GM12878 (cell line): Measurements from ENCODE around the gene NUMB. TPM values are rescaled to one million over a fixed set of nuclear protein-coding genes. Genes with fewer than 3 reads are reported as not detected.

ENCODE experiments used
- ATAC-seq: fragments of 200-7000 bp; cut with Tn5 transposase; 3 replicates; pipeline ENCODE4 v1.9.1; 2020; ENCODE audit warnings: mild to moderate bottlenecking, moderate library complexity
- BruUV-seq: library from RNA; stranded (reverse); fragments of 400-500 nt; replicated peaks from 2 replicates; lab custom pipeline; 2021; lab: Mats Ljungman, UMichigan
- CTCF ChIA-PET: fragments of 300-600 bp; sonication (Branson Sonifier 250); formaldehyde crosslinking; extraction: SDS; loops from one replicate; lab custom pipeline; 2021; ENCODE audit warnings: inconsistent platforms; lab: Yijun Ruan, JAX
- POLR2A ChIA-PET: fragments of 350-600 bp; formaldehyde crosslinking; extraction: SDS; loops from one replicate; lab custom pipeline; 2021; ENCODE audit warnings: inconsistent platforms; lab: Charles Lee
- RAD21 ChIA-PET: fragments of 300-600 bp; sonication (Branson Sonifier 250); formaldehyde crosslinking; loops from one replicate; lab custom pipeline; 2023; ENCODE audit warnings: antibody characterized with exemption; ENCODE audit not compliant: unreplicated experiment; lab: Charles Lee
- SMC1A ChIA-PET: fragments of 300-600 bp; sonication (Branson Sonifier 250); formaldehyde crosslinking; loops from one replicate; lab custom pipeline; 2023; ENCODE audit not compliant: unreplicated experiment, uncharacterized antibody; lab: Charles Lee
- DNase-seq: peaks from one replicate; pipeline ENCODE4 v3.0.0-alpha.2; 2011; ENCODE audit warnings: low read depth, low spot score
- FAIRE-seq: peaks from 3 replicates; lab custom pipeline; 2011; peaks lifted over from hg19 to GRCh38; lab: Jason Lieb, UNC
- H2AFZ ChIP-seq: 2 replicates; pipeline ENCODE4 v1.6.0; 2011; ENCODE audit warnings: low read depth, low read length, control low read depth; ENCODE audit not compliant: control insufficient read depth
- H3K27ac ChIP-seq: 2 replicates; pipeline ENCODE4 v1.5.1; 2011; ENCODE audit warnings: control low read depth; ENCODE audit not compliant: control insufficient read depth, insufficient read depth
- H3K27me3 ChIP-seq, 2 experiments: replicated peaks in 1 of 2; 2 replicates each; pipeline versions ENCODE4 v1.6.0 to v1.6.1; 2011; ENCODE audit warnings: low read length in 1 of 2; ENCODE audit not compliant: control insufficient read depth in 2 of 2, insufficient read depth in 2 of 2
- H3K36me3 ChIP-seq, 2 experiments: 2 replicates each; pipeline ENCODE4 v1.5.1; 2011; ENCODE audit warnings: low read length in 1 of 2; ENCODE audit not compliant: control insufficient read depth in 2 of 2, insufficient read depth in 2 of 2
- H3K4me1 ChIP-seq: 2 replicates; pipeline ENCODE4 v1.6.1; 2011; ENCODE audit warnings: mild to moderate bottlenecking, low read length, moderate library complexity, mixed read lengths; ENCODE audit not compliant: control insufficient read depth, insufficient read depth
- H3K4me2 ChIP-seq: 2 replicates; pipeline ENCODE4 v1.6.0; 2011; ENCODE audit warnings: control low read depth; ENCODE audit not compliant: control insufficient read depth, insufficient read depth
- H3K4me3 ChIP-seq: fragments of 200-600 bp; sonication (generic); 2 replicates; pipeline ENCODE4 v1.5.1; 2016
- H3K79me2 ChIP-seq: 2 replicates; pipeline ENCODE4 v1.6.0; 2011; ENCODE audit warnings: low read length; ENCODE audit not compliant: control insufficient read depth, insufficient read depth
- H3K9ac ChIP-seq: 2 replicates; pipeline ENCODE4 v1.8.0; 2011; ENCODE audit warnings: low read length, control low read depth, mixed read lengths; ENCODE audit not compliant: control insufficient read depth, insufficient read depth
- H3K9me3 ChIP-seq: replicated peaks from 3 replicates; pipeline ENCODE4 v1.5.1; 2011; ENCODE audit warnings: mild to moderate bottlenecking, low read length; ENCODE audit not compliant: control insufficient read depth, insufficient read depth
- H4K20me1 ChIP-seq: 2 replicates; pipeline ENCODE4 v1.6.0; 2011; ENCODE audit not compliant: control insufficient read depth, insufficient read depth
- HCFC1 ChIP-seq: fragments of 150-350 bp; IDR thresholded peaks from 2 replicates; pipeline ENCODE4 v1.6.1; 2014; ENCODE audit warnings: low read length
- PAX5 ChIP-seq: IDR thresholded peaks from 2 replicates; pipeline ENCODE4 v1.6.1; 2011; ENCODE audit warnings: low read depth, low read length, borderline replicate concordance
- RBBP5 ChIP-seq: fragments of 200-600 bp; sonication (generic); conservative IDR thresholded peaks from 2 replicates; pipeline ENCODE4 v1.6.1; 2016
- SREBF1 ChIP-seq: IDR thresholded peaks from 2 replicates; pipeline ENCODE4 v1.6.1; 2012; ENCODE audit warnings: mild to moderate bottlenecking, low read length
- WRNIP1 ChIP-seq: IDR thresholded peaks from 2 replicates; pipeline ENCODE4 v1.6.1; 2011; ENCODE audit warnings: low read depth, low read length, improper control_type of control experiment, borderline replicate concordance
- WGBS: methylation state at CpG from one replicate; pipeline ENCODE4 v1.1.6; 2016; ENCODE audit warnings: low lambda C conversion rate; ENCODE audit not compliant: insufficient replicate concordance, insufficient coverage; ENCODE audit errors: missing lambda C conversion rate; 5-methylcytosine and 5-hydroxymethylcytosine counted together
- in situ Hi-C: fragments of 300-500 bp; cut with MboI; formaldehyde crosslinking; loops from 9 replicates; pipeline ENCODE4 v1.14.3; 2018; ENCODE audit warnings: mixed read lengths
- intact Hi-C: fragments of 100-400 bp; cut with micrococcal nuclease; formaldehyde crosslinking; loops from one replicate; pipeline ENCODE4 v1.14.2; 2022; ENCODE audit not compliant: unreplicated experiment
- polyA plus RNA-seq, 11 experiments: library from polyadenylated mRNA; depleted of rRNA in 4 of 11; unstranded in 6 of 11; stranded (reverse) in 5 of 11; fragments of >200 nt; fragmentation: Nextera tagmentation in 4 of 11; fragmentation: Illumina TruSeq in 1 of 11; extraction: Ambion mirVana in 4 of 11; extraction: Trizol in 1 of 11; gene quantifications; 1 replicate in 1 of 11; 2 replicates in 10 of 11; pipeline versions ENCODE4 v1.2.1 to v1.2.3, GENCODE V29; 2011 to 2016; ENCODE audit warnings: inconsistent platforms in 2 of 11, missing spikeins in 2 of 11, low read depth in 1 of 11
- total RNA-seq, 4 experiments: library from RNA; depleted of rRNA in 3 of 4; stranded (reverse); fragments of >200 nt in 3 of 4; fragmentation: Illumina TruSeq in 1 of 4; extraction: Trizol in 1 of 4; gene quantifications; 2 replicates each; pipeline versions ENCODE4 v1.2.1 to v1.2.3, GENCODE V29; 2013 to 2021
- TF ChIP-seq, protein P1 (sequence below): fragments of 150-350 bp; IDR thresholded peaks from 2 replicates; pipeline ENCODE4 v1.6.1; 2016; ENCODE audit warnings: low read depth, low read length

Gene NUMB
- total and polyA plus RNA-seq, 10 of the 15 experiments (the other 5 are each of a cell fraction or from before 2014, with no cell fraction given): 22.0 to 147 (median 48.9) TPM

GRCh38 chr14:73375861-73376260, 82.5 kb downstream of the NUMB start:
- Histone ChIP-seq H3K4me1 (no peaks in the 10 kb centered on the region), H3K36me3 (no peaks in the 10 kb centered on the region; a peak in 1 of 4 replicates), H3K9ac (no peak overlapping the region), H3K4me2 (no peak overlapping the region), H2AFZ (no peak overlapping the region), H3K4me3 (no peak overlapping the region), H4K20me1 (no peaks in the 10 kb centered on the region), H3K27ac (no peak overlapping the region), H3K27me3 (no peaks in the 10 kb centered on the region), H3K79me2 (no peaks in the 10 kb centered on the region), H3K9me3 (no peaks in the 10 kb centered on the region)
- TF ChIP-seq HCFC1: no peak
- TF ChIP-seq WRNIP1: no peak
- no peak for TF ChIP-seq PAX5
- no peak for TF ChIP-seq SREBF1
- TF ChIP-seq, protein P1, sequence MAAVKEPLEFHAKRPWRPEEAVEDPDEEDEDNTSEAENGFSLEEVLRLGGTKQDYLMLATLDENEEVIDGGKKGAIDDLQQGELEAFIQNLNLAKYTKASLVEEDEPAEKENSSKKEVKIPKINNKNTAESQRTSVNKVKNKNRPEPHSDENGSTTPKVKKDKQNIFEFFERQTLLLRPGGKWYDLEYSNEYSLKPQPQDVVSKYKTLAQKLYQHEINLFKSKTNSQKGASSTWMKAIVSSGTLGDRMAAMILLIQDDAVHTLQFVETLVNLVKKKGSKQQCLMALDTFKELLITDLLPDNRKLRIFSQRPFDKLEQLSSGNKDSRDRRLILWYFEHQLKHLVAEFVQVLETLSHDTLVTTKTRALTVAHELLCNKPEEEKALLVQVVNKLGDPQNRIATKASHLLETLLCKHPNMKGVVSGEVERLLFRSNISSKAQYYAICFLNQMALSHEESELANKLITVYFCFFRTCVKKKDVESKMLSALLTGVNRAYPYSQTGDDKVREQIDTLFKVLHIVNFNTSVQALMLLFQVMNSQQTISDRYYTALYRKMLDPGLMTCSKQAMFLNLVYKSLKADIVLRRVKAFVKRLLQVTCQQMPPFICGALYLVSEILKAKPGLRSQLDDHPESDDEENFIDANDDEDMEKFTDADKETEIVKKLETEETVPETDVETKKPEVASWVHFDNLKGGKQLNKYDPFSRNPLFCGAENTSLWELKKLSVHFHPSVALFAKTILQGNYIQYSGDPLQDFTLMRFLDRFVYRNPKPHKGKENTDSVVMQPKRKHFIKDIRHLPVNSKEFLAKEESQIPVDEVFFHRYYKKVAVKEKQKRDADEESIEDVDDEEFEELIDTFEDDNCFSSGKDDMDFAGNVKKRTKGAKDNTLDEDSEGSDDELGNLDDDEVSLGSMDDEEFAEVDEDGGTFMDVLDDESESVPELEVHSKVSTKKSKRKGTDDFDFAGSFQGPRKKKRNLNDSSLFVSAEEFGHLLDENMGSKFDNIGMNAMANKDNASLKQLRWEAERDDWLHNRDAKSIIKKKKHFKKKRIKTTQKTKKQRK: no peak
- no peak for TF ChIP-seq RBBP5
- intact Hi-C loops: no loop called here
- WGBS: 0% methylated on average over 1 of the region's 1 CpG
- ChIA-PET RAD21 (no interaction called here), POLR2A (no interaction called here), SMC1A (interaction anchor here (0.6 to 1.5 kb wide), 3 partner anchors 34 to 263 kb away, joined by 3 to 4 read pairs (median 3); no protein-coding TSS in a partner anchor), CTCF (no interaction called here)
- no peak for ATAC-seq
- BruUV-seq: no TSS peak
- no peak for FAIRE-seq
- in situ Hi-C loops: no loop called here
- no peak for DNase-seq
